Measurements from ENCODE around the gene RAF1. TPM values are rescaled to one million over a fixed set of nuclear protein-coding genes. Genes with fewer than 3 reads are reported as not detected.

The RAF1 gene
- total RNA-seq, 2 donors from 2014 or later: 158 to 183 TPM

GRCh38 chr3:12582730-12583129, 81.2 kb downstream of the RAF1 start:
- no peaks in the 10 kb centered on the region for H3K4me1 ChIP-seq (ENCODE audit: control insufficient read depth in 1 of 2, low read depth in 2 of 2)
- H3K4me3 ChIP-seq: no peak overlapping the region
- TF ChIP-seq CTCF (IDR thresholded peaks at IDR 0.05): no peak
- peaks cover 65% of the 10 kb centered on the region for H3K36me3 ChIP-seq
- no peaks in the 10 kb centered on the region for H3K9me3 ChIP-seq
- H3K27me3 ChIP-seq (replicated peaks; ENCODE audit: insufficient read depth): no peaks in the 10 kb centered on the region
- no peak overlapping the region for H3K27ac ChIP-seq
- no peak for DNase-seq (ENCODE audit: low spot score)
- ATAC-seq (ENCODE audit: insufficient number of reproducible peaks, low FRiP score, low read depth): no peak

- Histone ChIP-seq H3K36me3 (peaks cover 77% of the 10 kb centered on the region), H3K4me1 (ENCODE audit: control insufficient read depth in 1 of 2, low read depth in 2 of 2) (no peaks in the 10 kb centered on the region), H3K9me3 (no peaks in the 10 kb centered on the region), H3K27me3 (replicated peaks; ENCODE audit: insufficient read depth) (no peaks in the 10 kb centered on the region), H3K4me3 (no peak overlapping the region), H3K27ac (no peak overlapping the region)
- DNase-seq (ENCODE audit: low spot score): no peak
- TF ChIP-seq CTCF (IDR thresholded peaks at IDR 0.05): no peak
- no peak for ATAC-seq (ENCODE audit: insufficient number of reproducible peaks, low FRiP score, low read depth)
These were observed 84.0 kb downstream of the RAF1 start for GRCh38 chr3:12579905-12580304.

GRCh38 chr3:12579456-12579855, 84.5 kb downstream of the RAF1 start:
- Histone ChIP-seq H3K27me3 (replicated peaks; ENCODE audit: insufficient read depth) (no peaks in the 10 kb centered on the region), H3K4me1 (ENCODE audit: control insufficient read depth in 1 of 2, low read depth in 2 of 2) (no peaks in the 10 kb centered on the region), H3K9me3 (no peaks in the 10 kb centered on the region), H3K4me3 (no peak overlapping the region), H3K27ac (no peak overlapping the region), H3K36me3 (peaks cover 77% of the 10 kb centered on the region)
- DNase-seq (ENCODE audit: low spot score) (no peak), ATAC-seq (ENCODE audit: insufficient number of reproducible peaks, low FRiP score, low read depth) (no peak)
- TF ChIP-seq CTCF (IDR thresholded peaks at IDR 0.05): no peak

- Histone ChIP-seq H3K27ac (no peak overlapping the region), H3K27me3 (replicated peaks; ENCODE audit: insufficient read depth) (no peaks in the 10 kb centered on the region), H3K36me3 (peaks cover 77% of the 10 kb centered on the region), H3K4me3 (no peak overlapping the region), H3K9me3 (no peaks in the 10 kb centered on the region), H3K4me1 (ENCODE audit: control insufficient read depth in 1 of 2, low read depth in 2 of 2) (no peaks in the 10 kb centered on the region)
- DNase-seq (ENCODE audit: low spot score) (no peak), ATAC-seq (ENCODE audit: insufficient number of reproducible peaks, low FRiP score, low read depth) (no peak)
- TF ChIP-seq CTCF (IDR thresholded peaks at IDR 0.05): no peak
These were observed 85.2 kb downstream of the RAF1 start for GRCh38 chr3:12578742-12579141.

- DNase-seq (ENCODE audit: low spot score) (no peak), ATAC-seq (ENCODE audit: insufficient number of reproducible peaks, low FRiP score, low read depth) (no peak)
- no peak overlapping the region for H3K4me3 ChIP-seq
- no peaks in the 10 kb centered on the region for H3K4me1 ChIP-seq (ENCODE audit: control insufficient read depth in 1 of 2, low read depth in 2 of 2)
- H3K27me3 ChIP-seq (replicated peaks; ENCODE audit: insufficient read depth): no peaks in the 10 kb centered on the region
- peaks cover 77% of the 10 kb centered on the region for H3K36me3 ChIP-seq
- H3K9me3 ChIP-seq: no peaks in the 10 kb centered on the region
- TF ChIP-seq CTCF (IDR thresholded peaks at IDR 0.05): no peak
- no peak overlapping the region for H3K27ac ChIP-seq
These were observed 86.5 kb downstream of the RAF1 start for GRCh38 chr3:12577379-12577778.
